Amniotic stem cell (primary cell): ENCODE results near the gene RAPGEF1.

ENCODE experiments used
- DNase-seq: peaks from one replicate; lab custom pipeline; 2025; lab: John Stamatoyannopoulos, UW

Gene RAPGEF1

DNA sequence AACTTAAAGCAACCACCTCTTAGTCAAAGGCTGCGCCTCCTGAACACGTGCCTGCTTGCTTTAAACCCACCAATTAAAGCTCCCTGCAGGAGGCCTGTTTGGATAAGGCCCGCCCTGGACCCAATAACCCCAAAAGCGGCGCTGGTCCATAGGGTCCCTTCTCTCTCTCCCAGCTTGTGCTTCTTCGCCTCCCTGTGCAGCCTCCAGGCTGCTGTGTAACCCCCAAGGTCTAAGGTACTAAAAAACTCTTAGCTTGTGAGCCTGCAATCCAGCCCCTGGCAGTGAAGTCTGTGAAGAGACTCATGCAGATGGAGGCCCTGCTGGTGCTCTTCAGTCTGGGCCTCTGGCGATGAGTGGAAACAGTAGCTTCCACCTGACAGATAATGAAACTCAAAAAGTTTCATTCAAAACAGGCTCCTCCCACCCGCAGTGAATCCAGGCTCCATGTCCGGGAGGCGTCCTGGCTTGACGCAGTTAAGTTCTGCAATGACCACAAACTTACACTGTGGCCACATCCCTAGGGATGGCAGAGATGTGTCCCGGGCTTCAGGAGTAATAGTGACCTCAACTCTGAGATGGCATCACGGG lies 97.3 kb downstream of the RAPGEF1 start:
- DNase-seq: no peak

DNA sequence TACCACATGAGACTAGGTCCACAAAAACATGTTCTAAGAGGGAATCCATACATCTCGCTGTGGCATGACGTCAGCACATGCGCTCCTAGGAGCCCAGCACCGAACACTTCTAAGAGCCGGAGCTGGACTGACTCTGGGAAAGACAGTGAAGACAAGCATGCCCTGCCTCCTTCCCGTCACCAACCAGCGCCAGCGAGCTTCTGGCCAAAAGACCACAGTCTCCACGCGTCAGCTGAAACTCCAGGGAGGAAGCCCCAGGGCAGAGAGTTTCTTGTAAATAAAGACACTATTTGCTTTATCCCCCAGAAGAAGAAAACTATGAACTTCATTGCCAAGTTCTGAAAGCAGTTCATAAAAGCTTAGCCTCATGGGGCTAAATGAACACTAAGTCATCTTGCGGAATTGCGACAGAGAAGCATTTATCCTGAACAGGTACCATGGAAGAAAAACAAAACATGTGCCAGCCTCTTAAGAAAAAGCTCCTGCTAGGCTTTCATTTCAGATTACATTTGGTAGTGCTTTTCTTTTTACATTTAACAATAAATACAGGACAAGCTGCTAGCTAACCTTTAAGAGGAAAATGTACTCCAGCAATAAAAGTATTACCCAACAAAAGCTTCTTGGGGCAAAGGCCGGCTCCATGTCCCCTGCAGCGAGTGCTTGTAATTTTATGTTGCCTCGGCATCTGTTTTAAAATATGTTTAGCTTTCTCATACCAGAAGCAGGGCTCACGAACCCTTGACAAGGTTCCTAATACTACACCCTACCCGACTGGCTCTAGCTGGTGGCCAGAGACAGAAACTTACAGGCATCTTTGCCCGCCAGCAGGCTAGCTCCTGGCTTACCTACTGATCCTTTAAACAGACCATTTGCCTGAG lies 98.0 kb downstream of the RAPGEF1 start:
- DNase-seq: no peak

DNA sequence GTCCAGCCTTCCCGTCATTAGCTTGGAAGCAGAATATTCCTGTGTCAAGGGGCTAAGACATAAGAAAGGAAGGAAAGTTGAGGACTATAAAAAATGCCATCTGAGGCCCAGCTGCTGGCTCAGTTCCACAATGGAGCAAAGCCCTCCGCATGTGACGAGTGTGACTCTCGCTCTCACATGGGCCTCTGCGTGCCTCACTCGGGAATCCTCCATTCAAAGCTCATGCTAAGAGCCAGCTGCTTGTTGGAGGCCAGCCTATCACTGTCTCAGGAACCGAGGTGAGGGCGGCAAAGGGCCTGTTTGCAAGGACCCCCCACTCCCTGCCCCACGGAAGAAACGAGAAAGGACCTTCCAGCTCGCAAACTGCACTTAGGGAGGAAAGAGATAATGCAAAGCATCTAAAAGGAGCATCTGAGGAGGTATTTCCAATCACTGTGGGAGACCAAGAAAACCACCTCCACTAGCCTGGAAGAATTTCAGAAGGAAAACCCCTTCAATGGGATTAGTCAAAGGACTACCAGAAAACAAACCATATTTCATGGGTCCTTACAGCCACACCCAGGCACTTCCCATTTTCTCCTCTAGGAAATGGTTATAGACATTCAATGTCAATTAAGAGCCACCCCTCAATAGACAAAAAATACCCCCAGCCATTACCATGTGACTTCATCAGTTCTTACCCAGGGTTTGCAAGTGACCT lies 99.3 kb downstream of the RAPGEF1 start:
- no peak for DNase-seq

DNA sequence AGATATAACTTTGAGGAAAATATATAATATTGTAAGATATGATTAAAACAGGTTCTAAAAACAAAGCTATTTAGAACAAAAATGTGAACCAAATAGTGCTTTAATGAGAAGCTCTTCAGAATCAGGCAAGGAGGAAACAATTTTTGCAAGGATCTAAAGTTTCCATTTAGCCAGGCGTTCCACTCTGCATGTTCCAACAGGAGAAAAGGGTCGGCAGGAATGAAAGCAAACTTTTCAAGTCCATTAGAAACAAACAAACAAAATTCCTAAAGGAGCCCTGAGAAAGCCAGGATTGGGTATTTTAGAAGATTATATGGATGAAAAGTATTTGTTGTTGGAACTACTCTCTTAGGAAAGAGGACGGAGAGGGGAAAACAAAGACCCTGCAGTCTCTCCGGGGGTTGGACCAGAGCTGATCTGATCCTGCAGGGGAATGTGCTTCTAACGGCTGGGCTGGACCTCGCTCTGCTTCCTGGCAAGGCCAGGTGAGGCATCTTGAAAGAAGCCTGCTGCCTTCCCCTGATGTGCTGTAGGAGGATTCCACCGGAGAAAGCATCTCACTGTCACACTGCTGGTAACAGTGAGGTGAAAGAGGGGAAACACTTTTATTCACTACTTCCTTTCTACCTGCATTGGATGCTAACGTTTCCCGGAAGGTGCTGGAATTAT lies 100.0 kb downstream of the RAPGEF1 start:
- no peak for DNase-seq

GRCh38 chr9:131636593-131636992 lies 103.3 kb downstream of the RAPGEF1 start:
- DNase-seq: no peak

- no peak for DNase-seq
These were observed 104.0 kb downstream of the RAPGEF1 start for GRCh38 chr9:131635892-131636291.

- peak; percentile 85 for DNase-seq
These were observed 104.6 kb downstream of the RAPGEF1 start for GRCh38 chr9:131635285-131635684.

DNA sequence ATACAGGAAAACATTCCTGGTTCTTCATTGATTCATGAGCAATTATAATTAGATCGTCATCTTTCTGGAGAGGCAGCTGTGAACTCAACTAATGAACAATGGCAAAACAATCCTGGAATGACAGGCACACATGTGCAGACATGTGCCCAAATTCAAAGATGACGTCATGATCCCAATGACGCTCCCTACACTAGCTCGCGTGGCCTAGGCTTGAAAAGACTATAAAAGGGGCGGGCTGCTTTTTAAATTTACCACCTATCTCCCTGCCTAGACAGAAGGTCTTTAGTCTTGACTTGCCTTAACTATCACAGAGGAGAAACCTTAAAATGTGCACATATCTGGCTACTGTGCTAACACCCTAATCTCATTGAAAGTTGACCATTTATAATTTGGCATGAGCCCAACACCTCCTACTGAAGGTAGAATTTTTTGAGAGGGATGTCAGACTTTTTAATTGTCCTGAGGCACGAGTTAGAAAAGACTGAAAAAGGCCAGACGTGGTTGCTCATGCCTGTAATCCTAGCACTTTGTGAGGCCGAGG lies 106.3 kb downstream of the RAPGEF1 start:
- DNase-seq: no peak

DNA sequence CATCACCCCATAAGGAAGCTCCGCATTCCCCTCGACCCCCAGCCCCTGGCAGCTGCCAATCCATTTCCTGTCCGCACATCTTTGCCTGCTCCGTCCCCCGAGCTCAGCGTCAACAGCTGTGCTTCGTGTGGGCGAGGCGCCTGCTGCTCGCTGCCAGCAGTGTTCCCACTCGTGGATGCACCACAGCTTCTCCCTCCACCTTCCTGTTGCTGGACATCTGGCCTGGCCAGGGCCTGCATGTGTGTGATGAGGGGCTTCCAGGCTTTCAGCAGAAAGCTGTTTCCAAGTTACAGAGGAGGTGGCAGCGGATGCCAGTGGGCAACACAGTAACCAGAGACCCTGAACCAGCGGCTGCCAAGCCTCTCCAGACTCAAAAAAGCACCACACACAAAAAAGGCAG lies 108.6 kb downstream of the RAPGEF1 start:
- DNase-seq: no peak

DNA sequence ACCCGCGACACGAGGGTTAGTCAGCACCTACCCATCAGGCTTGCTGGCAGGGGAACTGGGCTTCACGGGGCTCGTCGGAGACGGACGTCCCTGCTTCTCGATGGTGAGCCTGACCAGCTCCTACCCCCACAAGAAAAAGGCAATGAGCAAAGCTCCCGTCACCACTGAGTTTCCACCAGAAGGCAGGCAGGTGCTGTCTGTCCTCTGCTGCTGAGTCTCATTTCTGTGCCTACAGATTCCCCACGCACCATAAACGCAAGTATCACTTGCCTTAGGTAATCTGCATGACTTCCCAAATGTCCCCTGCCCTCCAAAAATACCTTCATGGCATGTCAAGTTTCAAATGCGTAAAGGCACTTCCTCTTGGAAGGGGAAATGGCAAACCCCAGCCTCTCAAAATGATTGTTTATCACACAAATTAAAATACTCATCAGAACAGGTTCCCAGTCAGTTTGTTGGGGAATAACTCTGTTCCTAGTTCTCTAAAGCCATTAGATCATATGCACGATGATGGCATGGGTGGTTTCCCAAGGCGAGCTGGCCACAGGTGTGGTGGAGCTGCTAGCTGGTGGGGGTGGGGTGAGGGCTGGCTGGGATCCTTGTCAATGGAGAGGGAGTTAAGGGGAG lies 109.6 kb downstream of the RAPGEF1 start:
- no peak for DNase-seq

GRCh38 chr9:131629825-131630204 lies 110.1 kb downstream of the RAPGEF1 start:
- DNase-seq: no peak

- DNase-seq: no peak
These were observed 110.7 kb downstream of the RAPGEF1 start for GRCh38 chr9:131629226-131629500.

- no peak for DNase-seq
These were observed 111.2 kb downstream of the RAPGEF1 start for GRCh38 chr9:131628459-131629225.

DNA sequence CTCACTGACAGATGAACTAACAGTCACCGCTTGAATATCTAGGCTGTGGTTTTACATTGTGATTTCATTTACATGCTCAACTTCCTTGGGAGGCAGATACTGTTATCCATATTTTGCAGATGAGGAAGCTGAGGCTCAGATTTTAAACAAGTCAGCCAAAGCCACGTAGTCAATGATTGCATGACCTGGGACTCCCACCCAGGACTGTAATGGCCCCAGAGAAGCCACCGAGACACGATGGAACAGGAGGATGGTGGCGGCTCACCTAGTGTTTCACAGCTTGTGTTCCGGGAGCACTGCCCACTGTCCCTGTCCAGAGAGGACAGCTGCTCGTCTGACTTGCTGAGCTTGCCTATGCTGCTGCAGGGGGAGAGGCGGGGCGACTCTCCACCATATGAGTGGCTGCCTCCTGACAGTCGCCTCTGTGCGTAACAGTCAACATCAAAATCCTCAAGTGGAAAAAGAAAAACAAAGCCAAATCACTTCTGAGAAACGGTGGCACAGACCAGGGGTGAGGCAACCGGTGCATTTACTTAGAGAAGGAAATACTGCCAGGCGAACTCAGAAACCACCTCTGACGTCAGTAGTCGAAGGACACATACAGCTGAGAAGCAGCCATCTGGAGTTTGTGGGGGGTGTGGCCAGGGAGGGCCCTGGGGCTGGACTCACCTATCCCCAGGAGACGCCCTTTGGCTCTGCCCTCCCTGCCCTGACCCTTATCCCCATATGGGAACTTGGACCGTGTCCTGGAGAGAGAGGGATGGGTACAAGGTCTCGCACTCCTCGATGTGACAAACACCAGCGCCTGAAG lies 112.0 kb downstream of the RAPGEF1 start:
- no peak for DNase-seq

DNA sequence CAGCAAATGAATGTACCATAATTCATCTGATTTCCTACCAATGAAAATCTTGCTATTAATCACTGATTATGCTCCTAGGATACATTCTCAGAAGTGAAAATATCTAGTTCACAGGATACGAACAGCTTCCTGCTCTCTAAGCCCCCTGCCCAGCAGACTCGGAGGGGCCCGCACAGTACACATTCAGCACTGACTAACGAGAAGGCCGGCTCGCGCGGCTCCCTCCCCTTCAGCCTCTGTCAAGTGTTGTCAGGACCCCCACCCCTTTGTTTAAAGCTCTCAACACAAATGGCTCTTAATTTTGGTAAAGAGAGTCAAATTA lies 112.6 kb downstream of the RAPGEF1 start:
- no peak for DNase-seq

DNA sequence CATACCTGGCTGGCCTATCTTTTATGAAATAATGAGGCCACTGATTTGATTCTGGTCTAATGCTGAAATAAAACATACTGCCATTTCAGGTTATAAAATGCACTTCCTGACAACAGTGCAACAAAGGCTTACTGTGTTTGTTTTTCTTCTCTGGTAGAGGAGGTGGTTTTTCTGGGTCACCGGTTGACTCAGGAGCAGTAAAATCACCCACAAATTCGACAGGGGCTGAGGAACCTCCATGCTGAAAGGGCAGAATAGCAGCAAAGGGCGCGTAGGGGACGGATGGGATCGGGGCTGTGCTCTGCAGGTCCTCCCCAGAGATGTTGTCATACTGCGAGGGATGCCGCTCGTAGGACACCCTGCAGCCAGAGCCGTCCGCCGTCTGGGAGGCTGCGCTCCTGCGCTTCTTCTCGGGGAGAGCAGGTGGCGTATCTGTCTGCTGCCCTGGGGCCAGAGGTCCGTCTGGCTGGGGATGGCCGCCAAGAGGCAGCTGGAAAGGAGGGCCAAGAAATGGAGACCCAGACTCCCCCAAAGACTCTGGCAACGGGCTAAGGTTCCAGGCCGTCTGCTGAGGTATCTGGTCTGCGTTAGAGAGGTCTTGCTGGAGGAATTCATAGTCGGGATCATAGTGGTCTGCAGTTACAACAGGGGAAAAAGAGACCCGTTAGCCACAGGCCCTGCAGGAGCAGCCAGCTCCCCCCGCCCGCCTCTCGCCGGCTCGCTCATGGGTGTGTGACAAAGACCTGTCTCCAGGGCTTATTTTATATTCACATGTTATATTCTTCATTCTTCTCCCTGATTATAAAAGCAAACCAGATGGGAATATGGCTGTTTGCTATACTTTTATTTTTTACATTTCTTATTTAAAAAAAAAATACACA lies 113.8 kb downstream of the RAPGEF1 start:
- DNase-seq: no peak

DNA sequence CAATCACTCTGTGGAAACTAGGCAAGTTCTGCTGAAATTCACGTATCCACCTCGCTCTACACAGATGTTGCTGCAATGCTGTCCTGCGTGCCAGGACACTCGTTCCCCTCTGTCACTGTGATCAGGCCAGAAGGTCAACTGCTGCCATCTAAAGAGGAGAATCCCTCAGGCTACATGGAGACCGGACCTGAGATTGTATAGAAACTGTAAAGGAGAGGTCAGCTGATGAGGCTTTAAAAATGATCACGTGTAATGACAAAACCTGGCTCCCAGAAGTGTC lies 114.4 kb downstream of the RAPGEF1 start:
- DNase-seq: no peak

GRCh38 chr9:131624636-131625507 lies 115.0 kb downstream of the RAPGEF1 start:
- no peak for DNase-seq
